ENCODE data around the gene VTA1.

DNA sequence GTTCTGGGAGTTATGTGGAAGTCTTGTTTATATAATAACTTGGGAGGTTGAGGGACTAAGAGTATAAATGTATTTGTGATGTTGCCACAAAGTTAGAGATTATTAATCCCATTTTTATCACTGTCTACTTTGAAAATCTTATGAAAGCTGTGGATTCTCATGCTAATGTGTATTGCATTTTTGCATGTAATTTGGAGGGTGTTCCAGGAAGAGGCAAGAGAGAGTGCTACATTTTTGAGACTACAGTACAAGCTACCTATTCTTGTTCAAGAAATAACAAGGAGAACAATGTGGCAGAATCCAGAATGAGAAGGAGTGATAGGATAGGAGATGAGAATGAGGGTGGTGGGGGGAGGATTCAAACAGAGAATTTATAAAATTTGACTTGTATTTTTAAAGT lies 34.9 kb downstream of the VTA1 start:
- TF ChIP-seq, protein P1, sequence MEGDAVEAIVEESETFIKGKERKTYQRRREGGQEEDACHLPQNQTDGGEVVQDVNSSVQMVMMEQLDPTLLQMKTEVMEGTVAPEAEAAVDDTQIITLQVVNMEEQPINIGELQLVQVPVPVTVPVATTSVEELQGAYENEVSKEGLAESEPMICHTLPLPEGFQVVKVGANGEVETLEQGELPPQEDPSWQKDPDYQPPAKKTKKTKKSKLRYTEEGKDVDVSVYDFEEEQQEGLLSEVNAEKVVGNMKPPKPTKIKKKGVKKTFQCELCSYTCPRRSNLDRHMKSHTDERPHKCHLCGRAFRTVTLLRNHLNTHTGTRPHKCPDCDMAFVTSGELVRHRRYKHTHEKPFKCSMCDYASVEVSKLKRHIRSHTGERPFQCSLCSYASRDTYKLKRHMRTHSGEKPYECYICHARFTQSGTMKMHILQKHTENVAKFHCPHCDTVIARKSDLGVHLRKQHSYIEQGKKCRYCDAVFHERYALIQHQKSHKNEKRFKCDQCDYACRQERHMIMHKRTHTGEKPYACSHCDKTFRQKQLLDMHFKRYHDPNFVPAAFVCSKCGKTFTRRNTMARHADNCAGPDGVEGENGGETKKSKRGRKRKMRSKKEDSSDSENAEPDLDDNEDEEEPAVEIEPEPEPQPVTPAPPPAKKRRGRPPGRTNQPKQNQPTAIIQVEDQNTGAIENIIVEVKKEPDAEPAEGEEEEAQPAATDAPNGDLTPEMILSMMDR (conservative IDR thresholded peaks at IDR 0.05; ENCODE audit: low read length), result no peak
- no peak for TF ChIP-seq EZH2phosphoT487 (IDR thresholded peaks at IDR 0.05; ENCODE audit: borderline replicate concordance, low read depth, low read length)
